ENCODE results near the gene SFSWAP.
"Not testable (repeated sequence)": the region's sequence is repeated elsewhere in the genome, so short reads cannot be mapped to it uniquely, and the experiment has no call there.

Gene SFSWAP

DNA sequence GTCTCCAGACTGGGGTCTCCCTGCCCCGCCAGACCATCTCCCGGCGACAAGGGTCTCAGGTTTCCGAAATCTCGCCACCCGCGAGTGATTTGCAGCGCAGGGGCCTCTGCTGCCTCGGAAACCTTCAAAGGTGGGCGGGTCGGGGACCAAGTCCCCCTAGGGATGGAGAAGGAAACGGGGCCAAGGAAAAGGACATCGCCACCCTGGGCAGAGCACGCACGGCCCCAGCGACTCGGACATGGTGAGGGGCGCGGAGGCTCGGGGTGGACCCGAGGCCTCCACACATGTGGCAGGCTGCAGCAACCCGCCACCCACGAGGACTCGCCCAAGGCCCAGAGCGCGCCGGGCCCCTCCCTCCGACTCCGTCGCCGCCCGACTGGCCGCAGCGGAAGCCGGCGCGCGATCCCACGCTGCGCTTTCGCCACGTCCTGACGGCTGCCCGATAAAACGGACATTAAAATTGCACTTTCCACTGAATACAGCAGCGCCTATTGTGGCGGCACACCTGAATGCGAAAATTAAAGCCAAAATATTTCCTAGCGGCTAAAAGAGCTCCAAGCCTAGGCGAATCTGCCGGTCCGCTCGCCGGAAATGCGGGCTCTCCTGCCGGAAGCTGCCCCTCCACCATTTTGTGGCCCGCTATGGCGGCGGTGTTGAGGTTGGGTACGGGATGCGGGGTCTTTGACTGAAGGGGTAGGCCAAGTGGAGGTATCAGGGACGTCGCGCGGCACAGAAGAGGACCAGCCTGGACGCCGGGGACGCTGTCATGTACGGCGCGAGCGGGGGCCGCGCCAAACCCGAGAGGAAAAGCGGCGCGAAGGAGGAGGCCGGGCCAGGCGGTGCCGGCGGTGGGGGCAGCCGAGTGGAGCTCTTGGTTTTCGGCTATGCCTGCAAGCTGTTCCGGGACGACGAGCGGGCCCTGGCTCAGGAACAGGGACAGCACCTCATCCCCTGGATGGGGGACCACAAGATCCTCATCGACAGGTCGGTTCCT lies at the start of gene SFSWAP:
Gene SFSWAP, plus strand, starts transcription at position 627 of the 994 bp plus-strand sequence. Its CDS starts 140 bp downstream, at position 767.
- DNase-seq = peak; percentile 74

DNA sequence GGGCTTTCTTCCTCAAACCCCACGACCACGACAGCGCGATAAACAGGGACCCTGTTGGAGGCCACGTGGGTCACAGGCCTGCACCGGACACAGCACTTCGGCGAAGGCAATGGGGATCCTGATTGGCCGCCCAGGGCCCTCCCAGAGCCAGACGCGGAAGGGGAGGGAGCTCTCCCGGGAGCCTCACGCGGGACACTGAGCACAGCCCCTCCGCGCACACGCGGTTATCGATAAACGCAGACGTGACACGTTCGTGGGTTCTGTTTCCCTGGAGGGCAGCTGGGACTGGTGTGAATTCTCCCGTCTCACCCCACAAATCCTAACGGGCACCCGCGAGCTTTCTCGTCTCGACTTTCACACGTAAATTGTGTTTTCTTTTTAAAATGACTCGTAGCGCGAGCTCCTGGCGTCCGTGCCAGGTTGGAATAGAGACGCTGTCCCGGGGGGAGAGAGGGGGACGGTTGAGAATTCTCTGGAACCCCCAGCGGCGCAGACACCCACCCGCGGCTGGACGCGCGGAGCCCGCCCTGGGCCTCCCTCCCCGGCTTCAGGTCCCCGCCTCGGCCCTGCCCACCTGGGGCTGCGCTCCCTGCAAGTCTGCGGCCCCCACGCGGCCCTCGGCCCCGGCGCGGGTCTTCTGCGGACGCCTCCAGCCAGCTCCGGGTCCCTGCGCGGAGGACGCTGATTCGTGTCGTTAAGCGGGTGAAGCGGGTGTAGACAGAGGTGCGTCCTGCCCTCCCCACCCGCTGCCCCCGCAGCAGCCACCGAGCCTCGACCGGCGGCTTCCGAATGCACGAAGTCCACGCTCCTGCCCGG lies 49.5 kb upstream of the SFSWAP start:
- DNase-seq = not testable (repeated sequence)

DNA sequence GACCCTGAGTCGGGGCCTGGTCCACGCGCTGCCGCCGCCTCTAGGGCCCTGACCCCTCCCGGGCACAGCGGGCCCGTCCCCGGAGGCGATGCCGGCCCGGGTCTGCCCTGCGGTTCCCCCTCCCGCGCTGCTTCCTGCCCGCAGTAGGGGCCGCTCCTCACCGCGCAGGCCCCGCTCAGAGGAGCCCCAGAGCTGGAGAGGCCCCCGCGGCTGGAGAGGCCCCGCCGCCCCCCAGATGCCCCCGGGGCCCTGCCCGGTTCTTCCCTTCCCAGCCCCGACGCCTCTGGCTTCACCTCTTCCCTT lies 49.0 kb upstream of the SFSWAP start:
- not testable (repeated sequence) for DNase-seq

DNA sequence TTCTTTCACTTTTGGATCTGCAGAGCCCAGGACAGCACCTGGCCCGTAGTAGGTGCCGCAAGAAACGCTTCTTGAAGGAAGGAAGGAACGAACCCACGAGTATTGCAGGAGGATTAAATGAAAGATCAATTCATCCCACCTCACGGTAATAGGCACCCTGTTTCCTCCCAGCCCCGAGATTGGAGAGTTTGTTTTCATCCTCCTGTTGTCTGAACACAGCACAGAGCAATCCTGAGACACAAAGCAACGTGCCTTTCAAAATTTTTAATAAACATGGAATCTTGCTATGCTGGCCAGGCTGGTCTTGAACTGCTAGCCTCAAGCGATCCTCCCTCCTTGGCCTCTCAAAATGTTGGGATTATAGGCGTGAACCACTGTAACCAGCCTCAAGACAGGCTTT lies 48.5 kb upstream of the SFSWAP start:
- DNase-seq = not testable (repeated sequence)

DNA sequence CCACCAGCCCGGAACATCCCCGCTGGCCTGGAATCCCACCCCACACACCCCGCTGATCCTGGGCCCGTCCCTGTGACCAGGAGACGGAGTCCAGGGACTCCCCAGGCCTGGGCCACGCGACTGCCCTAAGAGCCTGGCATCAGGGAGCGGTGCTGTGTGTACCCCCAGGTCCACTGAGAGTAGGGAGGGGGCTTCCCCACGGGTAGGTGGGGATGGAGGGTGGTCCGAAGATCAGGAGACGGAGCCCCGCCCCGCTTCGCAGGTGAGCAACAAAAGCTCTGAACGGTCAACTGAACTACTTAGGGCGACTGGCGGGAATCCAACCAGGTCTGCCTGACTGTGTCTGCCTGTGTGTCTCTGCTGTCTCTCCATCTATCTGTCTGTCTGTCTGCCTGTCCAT lies 45.2 kb upstream of the SFSWAP start:
- not testable (repeated sequence) for DNase-seq

DNA sequence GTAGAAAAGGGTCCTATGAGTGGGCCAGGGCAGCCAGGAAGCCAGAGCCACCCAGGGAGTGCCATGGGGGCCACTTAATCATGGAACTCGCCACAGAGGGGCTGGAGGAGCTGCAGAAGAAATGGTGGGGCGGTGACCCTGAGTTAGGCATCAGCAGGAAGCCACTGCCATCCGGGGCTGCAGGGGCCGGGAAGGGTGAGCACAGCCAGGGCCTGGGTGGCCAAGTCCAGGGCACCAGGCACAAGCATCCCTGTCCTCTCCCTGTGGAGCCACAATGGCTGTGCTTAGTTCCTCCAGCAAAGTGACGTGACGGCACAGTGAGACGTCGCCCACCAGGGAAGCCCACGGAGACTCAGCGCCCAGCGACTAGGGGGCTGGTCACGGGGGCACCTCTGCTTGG lies 44.4 kb upstream of the SFSWAP start:
- not testable (repeated sequence) for DNase-seq

DNA sequence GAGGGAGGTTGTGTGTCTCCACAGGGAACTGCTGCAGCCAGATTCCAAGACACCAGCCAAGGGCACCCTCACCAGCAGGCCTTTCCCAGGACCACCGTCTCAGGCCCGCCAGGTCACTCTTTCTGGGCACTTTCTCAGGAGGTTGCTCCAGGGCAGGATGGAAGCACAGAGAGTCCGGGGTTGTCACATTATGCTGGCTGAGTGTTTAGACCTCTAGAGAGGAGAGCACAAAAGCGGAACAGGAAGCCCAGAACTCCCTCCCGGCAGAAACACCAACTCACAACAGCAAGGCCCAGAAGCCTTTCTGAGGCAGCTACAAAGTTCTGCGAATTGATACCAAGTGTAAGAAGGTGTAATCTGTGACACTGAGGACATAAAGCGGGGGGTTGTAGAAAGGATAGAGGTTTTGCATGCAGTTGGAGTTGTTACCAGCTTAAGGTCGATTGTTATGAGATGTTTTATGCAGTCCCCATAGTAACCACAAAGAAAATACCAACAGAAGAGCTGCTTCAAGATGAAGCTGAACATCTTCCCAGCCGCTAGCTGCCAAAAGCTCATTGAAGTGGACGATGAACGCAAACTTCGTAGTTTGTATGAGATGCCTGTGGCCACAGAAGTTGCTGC lies 43.8 kb upstream of the SFSWAP start:
- not testable (repeated sequence) for DNase-seq

DNA sequence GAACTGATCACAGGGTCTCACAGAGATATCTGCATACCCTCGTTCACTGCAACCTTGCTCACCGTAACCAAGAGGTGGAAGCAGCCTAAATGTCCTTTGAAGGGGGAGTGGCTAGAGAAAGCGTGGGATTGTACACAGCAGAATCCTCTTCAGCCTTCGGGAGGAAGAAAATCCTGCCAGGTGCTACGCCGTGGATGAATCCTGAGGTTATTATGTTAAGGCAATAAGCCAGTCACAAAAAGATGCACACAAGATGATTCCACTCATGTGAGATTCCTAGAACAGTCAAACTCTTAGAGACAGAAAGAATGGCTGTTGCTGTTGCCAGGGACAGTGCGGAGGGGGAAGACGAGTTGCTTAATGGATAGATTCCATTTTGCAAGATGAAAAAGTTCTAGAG lies 39.6 kb upstream of the SFSWAP start:
- no peak for DNase-seq

DNA sequence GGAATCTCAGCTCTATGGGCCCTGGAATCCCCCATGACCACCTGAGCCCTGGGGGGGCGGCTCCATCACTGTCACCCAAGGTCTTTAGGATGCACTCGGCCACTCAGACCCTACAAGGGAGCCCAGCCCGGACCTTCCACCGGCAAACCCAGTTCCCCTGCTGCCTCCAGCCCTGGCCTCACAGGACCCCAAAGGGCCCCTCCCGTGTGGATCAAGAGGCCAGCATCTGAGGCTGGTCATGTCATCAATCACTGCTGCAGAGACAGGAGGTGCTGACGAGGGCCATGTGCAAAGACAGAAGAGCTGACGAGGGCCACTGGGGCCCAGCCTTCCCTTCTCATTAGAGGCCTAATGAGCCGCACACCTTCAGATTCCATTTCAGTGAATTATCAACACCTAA lies 39.0 kb upstream of the SFSWAP start:
- DNase-seq = no peak

DNA sequence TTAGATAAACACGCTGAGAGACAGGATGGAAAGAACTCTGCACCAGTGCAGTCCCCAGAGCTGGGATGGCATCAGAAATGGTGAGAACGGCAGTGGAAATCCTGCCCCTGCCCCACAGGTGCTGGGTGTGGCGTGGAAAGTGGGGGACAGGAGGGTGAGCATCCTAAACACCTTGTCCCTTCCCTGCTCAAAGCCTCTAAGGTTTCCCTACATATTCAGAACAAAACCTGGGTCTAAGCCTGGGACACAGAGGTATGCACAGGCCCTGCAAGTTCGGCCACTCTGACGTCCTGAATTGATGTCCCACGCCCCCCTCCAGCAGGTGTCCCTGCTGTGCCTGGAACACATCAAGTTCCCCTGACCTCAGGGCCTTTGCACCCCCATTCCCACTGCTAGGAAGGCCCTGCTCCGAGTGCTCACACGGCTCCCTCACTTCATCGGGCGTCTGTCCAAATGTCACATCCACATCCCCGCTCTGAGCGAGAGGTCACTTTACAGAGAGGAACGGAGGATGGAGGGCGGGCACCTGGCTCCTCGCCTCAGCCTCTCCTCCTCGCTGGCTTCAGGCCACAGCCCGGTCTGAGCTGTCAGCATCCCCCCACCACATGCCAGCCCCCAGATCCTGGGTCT lies 38.5 kb upstream of the SFSWAP start:
- no peak for DNase-seq

DNA sequence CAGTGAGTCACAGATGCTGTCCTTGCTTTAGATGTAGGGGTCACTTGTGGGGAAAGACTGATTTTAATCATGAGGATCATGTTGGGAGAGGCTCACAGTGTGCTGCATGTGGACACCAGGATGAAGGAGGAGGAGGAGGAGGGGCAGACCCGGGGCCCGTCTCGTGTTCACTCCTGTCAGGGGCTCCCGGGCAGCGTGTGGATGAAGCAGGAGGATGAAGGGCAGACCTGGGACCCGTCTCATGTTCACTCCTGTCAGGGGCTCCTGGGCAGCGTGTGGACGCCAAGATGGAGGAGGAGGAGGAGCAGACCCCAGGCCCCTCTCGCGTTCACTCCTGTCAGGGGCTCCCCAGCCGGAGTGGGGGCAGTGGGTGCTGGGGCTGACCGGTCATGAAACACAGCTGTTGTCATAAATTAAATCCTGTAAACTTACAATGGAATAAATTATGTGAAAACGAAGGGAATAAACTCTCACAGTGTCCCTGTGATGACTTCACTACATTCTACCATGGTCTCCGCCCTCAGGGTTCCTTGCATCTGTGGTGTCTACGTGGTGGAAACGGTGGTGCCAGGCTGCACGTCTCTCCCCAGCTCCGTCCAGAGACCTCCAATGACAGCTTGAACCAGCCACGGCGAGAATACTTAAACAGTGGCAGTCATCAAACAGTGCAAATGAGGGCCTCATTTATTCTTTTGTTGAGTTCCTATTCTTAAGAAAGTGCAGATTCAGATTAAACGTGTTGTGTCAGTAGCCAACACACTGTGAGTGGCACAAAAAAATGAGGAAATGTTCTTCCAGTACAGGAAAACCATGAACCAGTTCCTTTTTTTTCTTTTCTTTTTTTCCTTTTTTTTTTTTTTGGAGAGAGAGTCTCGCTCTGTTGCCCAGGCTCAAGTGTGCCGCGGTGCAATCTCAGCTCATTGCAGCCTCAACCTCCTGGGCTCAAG lies 37.7 kb upstream of the SFSWAP start:
- DNase-seq = no peak

DNA sequence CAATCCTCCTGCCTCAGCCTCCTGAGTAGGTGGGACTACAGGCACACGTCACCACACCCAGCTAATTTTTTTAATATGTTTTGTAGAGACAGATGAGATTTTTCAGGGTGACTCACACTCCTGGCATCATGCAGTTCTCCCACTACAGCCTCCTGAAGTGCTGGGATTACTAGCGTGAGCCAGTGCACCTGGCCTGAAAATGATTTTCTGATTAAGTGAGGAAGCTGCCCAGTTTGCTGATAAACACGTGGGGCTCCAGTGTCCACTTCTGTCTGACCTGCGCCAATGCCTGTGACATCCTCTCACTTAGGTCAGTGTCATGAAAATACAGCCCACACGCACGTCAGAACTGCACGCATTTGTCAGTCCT lies 37.0 kb upstream of the SFSWAP start:
- DNase-seq = no peak

DNA sequence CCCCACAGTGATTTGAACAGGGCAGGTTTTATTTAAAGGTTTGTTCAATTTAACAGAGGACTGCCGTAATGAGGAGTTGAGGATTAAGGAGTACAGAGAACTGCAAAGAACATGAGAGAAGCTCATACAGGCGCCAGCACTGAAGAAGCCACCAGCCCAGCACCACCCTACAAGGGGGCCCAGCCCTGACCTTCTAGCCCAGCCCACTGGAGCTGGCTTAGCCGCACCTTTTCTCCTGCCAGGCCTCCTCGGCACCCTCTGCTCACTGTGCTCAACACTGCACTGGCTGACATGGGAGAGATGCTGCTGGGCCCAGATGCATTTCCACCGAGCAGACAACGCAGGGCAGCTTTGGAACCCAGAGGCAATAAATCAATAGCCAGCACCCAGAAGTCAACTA lies 36.5 kb upstream of the SFSWAP start:
- DNase-seq = no peak

DNA sequence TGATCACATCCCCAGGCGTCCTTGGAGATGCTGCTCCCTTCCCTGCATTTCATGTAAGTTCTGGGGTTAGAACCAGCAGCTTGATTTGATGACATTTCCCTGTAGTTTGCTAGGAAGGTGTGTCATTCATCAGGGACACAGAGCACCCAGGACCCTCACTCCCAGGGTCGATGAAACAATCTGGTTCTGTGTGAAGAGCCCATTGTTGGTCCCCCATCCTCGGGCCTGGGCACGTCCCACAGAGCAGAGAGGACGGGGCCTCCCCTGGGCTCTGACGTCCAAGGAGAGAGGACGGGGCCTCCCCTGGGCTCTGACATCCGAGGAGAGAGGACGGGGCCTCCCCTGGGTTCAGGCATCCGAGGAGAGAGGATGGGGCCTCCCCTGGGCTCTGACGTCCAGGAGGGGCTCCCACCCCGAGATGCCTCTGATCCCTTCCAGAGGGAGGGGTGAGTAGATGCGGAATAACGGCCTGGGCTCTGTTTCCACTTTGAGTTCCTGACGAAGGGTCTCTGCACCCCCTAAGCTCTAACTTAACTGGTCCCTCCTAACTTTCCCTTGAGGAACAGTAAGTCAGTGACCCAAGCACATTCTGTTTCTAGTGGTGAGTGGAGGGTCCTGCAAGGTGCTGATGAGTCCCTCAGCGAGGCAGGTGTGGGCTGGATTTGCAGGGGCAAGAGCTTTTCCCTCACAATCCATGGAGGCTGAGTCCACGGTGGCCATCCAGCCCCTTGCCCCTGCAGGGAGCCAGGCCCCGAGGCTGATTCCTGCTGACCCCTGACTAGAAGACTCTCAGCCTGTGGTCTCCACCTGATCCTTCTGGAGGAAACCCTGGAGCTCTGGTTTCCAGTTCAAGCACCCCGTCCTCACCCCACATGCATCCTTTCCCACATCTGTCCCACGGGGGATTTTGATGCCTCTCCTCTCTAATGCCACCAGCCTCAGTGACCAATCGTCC lies 35.5 kb upstream of the SFSWAP start:
- no peak for DNase-seq

DNA sequence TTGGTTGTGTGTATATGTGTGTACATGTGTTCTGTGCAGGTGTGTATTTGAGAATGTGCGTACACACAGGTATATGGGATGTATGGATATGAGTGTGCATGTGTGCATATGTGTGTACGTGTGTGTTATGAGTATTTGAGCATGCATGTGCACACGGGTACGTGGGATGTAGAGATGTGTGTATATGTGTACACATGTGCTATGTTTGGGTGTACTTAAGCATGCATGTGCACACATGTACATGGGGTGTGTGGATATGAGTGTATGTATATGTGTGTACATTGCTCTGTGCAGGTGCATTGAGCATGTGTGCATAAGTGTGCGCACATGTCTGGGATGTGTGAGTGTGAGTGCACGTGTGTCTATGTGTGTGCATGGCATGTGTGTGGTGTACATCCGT lies 34.3 kb upstream of the SFSWAP start:
- no peak for DNase-seq

DNA sequence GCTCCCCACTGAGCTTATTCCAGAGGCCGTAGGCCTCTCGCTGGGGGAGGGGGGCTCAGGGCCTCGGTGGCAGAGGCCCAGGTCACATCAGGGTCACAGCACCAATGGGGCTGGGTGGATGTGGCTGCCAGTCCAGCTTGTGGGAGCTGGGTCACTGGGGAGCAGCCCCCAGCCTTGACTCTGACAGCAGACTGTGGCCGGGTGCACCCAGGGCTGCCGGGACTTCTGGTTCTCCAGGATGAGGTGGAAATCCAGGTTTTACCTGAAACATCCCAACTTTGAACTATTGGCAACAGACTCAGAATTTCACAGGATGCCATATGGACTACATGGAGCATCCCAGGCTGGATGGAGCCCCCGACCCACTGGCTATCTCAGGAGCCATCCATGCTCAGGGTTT lies 33.8 kb upstream of the SFSWAP start:
- not testable (repeated sequence) for DNase-seq

DNA sequence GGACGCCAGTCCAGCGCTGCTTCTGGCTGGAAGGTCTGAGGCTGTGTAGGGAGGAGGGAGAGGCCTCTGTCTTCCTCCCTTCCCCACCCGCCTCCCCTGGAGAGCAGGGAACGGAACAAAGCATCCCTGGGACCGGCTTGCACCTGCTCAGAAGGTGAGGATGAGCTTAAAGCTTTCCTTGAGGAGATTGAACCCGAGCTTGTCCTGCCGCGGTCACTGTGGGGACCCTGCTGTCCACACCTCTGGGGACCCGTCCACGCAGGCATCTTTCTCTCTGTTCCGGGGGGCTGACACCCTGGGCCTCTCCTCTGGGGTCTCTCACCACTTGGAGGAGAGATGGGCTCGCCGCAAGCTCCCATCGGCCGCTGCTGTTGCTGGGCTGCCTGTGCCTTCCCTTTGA lies 33.2 kb upstream of the SFSWAP start:
- no peak for DNase-seq

DNA sequence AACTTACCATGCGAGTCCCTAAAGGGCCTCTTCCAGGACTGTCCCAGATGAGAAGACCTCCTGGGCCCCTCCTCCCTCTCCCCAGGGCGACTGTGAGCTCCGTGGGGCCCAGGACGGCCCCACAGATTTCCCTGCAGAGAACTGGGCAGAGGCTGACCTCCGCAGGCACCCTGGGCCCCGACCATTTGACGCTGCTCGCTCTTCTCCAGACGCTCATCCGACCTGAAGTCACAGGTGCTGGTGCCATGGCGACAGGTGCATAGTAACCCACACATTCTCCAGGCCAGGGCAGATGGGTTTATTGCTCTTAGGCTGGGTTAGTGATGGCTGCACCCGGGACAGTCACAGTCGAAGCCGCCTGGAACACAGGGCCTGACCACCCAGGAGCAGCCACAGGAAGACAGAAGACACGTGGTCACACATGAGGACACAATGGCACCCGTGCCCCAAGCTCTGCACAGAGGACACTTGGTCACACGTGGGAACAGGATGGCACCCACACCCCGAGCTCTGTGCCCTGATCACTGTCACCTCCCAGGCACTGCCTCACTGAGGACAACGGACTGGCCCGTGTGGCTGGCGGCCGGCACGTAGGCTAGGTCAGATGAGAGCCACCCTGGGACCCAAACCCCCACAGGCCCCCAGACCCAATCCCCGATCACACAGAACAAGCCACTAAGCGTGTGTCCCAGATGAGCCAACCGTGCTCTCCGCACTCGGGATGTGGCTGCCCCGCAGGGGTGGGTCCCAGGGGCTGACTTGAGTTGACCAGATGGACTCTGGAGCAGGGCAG lies 32.3 kb upstream of the SFSWAP start:
- DNase-seq = not testable (repeated sequence)

DNA sequence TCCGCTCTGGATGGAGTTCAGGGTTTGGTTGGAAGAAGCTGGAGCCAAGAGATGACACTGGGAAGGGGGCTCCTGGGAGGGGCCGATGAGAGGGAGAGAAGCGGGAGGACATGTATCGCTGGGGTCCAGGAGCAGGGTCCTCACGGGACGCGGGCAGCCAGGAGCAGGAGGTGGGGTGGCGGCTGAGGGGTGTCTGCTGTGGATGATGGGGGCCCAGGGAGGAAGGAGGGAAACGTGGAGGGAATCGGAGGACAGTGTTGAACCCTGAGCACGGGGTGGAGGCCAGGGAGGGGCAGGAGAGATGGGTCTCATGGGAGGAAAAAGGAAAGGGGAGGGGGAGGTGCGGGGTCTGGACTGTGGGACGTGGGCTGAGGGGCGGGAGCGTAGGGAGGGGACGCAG lies 31.7 kb upstream of the SFSWAP start:
- not testable (repeated sequence) for DNase-seq

DNA sequence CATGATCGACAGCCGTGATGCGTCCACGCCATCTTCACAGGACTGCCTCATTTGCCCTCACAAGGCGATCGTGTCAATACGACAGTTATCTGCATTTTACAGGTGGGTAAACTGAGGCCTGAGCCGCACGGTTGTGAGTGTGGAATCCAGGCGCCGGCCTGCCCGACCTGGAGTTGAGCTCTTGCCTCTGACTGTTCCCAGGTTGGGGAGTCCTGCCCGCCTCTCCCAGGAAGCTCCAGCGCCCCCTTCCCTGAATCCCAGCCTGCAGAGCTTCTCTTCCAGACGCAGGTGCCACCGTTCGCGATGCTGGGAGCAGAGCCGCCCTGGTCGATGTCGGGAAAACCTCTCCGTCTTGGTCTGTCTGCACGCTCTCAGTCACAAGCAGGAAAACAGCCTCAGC lies 31.1 kb upstream of the SFSWAP start:
- DNase-seq = not testable (repeated sequence)
